ENCODE results near the gene DGKI.

GRCh38 chr7:137343281-137343841, 503.4 kb downstream of the DGKI start, which contains the start of gene PTN:
- no peak for TF ChIP-seq SP1 (IDR thresholded peaks at IDR 0.05; ENCODE audit: low read depth)
- TF ChIP-seq MAX (IDR thresholded peaks at IDR 0.05), result no peak
- no peak for TF ChIP-seq REST (IDR thresholded peaks at IDR 0.05; ENCODE audit: low read depth)
- no peak for TF ChIP-seq YY1 (IDR thresholded peaks at IDR 0.05; ENCODE audit: extremely low read depth, insufficient replicate concordance, low read depth, low read length)
- TF ChIP-seq EZH2 (IDR thresholded peaks at IDR 0.05), result no peak
- no peak for TF ChIP-seq CTCF (IDR thresholded peaks at IDR 0.05 in 2 of 3, conservative IDR thresholded peaks at IDR 0.05 in 1 of 3; ENCODE audit: borderline replicate concordance in 1 of 3, insufficient read depth in 1 of 3, low read depth in 2 of 3, low read length in 2 of 3)
- no peak for TF ChIP-seq TCF7L2 (IDR thresholded peaks at IDR 0.05; ENCODE audit: borderline replicate concordance, extremely low read depth, insufficient read depth, insufficient read length)
- TF ChIP-seq POLR2AphosphoS5 (IDR thresholded peaks at IDR 0.05; ENCODE audit: low read depth, low read length), result no peak
- TF ChIP-seq EZH2phosphoT487 (IDR thresholded peaks at IDR 0.05; ENCODE audit: borderline replicate concordance), result no peak
- no peak for TF ChIP-seq POLR2A (IDR thresholded peaks at IDR 0.05; ENCODE audit: borderline replicate concordance, extremely low read depth, insufficient read depth, insufficient read length)

Measured in HCT116 (cell line).